Skin of body (tissue), 2 donors: ENCODE measurements around the gene PPIG. TPM values are rescaled to one million over a fixed set of nuclear protein-coding genes. Genes with fewer than 3 reads are reported as not detected.
"Not testable (repeated sequence)": the region's sequence is repeated elsewhere in the genome, so short reads cannot be mapped to it uniquely, and the experiment has no call there.

ENCODE experiments used
- DNase-seq: peaks from one replicate; lab custom pipeline; 2025; lab: John Stamatoyannopoulos, UW
- total RNA-seq: library from RNA; depleted of rRNA; stranded (reverse); fragments of >200 nt; gene quantifications from one replicate; pipeline ENCODE4 v1.2.3, GENCODE V29; 2014

PPIG gene
- total RNA-seq, 1 donor from 2014 or later = 44.2 TPM

GRCh38 chr2:169663247-169663646 lies 79.1 kb downstream of the PPIG start:
- DNase-seq = no peak

GRCh38 chr2:169664600-169664977 lies 80.4 kb downstream of the PPIG start:
- DNase-seq = no peak

- DNase-seq = no peak
Observed at GRCh38 chr2:169664978-169665930, 81.1 kb downstream of the PPIG start.

- DNase-seq = no peak
Observed at GRCh38 chr2:169667583-169667982, 83.4 kb downstream of the PPIG start.

GRCh38 chr2:169670215-169670651 lies 86.1 kb downstream of the PPIG start:
- no peak for DNase-seq

- no peak for DNase-seq
Observed at GRCh38 chr2:169670937-169671336, 86.8 kb downstream of the PPIG start.

- no peak for DNase-seq
Observed at GRCh38 chr2:169672406-169672805, 88.3 kb downstream of the PPIG start.

- no peak for DNase-seq
Observed at GRCh38 chr2:169673106-169673505, 89.0 kb downstream of the PPIG start.

GRCh38 chr2:169673921-169674320 lies 89.8 kb downstream of the PPIG start:
- DNase-seq = peak; percentile 44

- no peak for DNase-seq
Observed at GRCh38 chr2:169676357-169676756, 92.2 kb downstream of the PPIG start.

GRCh38 chr2:169676850-169677249 lies 92.7 kb downstream of the PPIG start:
- no peak for DNase-seq

- DNase-seq = no peak
Observed at GRCh38 chr2:169683054-169683424, 98.9 kb downstream of the PPIG start.

- DNase-seq = no peak
Observed at GRCh38 chr2:169683425-169684134, 99.4 kb downstream of the PPIG start.

- DNase-seq = no peak
Observed at GRCh38 chr2:169684135-169684565, 100.0 kb downstream of the PPIG start.

GRCh38 chr2:169684712-169685111 lies 100.6 kb downstream of the PPIG start:
- DNase-seq = not testable (repeated sequence)

GRCh38 chr2:169686825-169687224 lies 102.7 kb downstream of the PPIG start:
- DNase-seq = not testable (repeated sequence)

GRCh38 chr2:169687943-169688342 lies 103.8 kb downstream of the PPIG start:
- DNase-seq = not testable (repeated sequence)

- DNase-seq = no peak
Observed at GRCh38 chr2:169690958-169691357, 106.8 kb downstream of the PPIG start.
